ENCODE data around the gene IL1R2. TPM values are rescaled to one million over a fixed set of nuclear protein-coding genes. Genes with fewer than 3 reads are reported as not detected.

IL1R2 gene
- total RNA-seq, 3 donors from 2014 or later: 17.9 to 40.3 (median 39.8) TPM

DNA sequence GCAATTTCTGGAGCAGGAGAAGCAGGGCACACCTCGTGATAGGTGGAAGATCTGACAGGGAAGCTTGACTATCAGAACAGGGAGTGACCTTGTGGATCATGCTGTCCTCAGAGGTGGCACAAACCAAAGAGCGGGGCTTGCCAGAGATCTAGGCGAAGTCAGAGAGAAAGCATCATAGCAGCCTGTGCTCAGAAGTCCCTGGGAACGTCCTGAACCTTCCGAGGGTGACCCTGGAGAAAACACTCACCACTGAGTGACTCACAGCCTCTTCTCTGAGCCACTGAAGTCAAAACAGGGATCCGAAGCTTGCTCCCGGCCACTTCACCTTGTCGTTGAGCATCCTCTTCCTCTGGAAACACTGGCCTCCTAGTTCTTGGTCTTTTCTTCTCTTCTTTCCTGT, 56.7 kb downstream of the IL1R2 start:
- H3K4me1 ChIP-seq (ENCODE audit: low read depth): peaks cover 21% of the 10 kb centered on the region

DNA sequence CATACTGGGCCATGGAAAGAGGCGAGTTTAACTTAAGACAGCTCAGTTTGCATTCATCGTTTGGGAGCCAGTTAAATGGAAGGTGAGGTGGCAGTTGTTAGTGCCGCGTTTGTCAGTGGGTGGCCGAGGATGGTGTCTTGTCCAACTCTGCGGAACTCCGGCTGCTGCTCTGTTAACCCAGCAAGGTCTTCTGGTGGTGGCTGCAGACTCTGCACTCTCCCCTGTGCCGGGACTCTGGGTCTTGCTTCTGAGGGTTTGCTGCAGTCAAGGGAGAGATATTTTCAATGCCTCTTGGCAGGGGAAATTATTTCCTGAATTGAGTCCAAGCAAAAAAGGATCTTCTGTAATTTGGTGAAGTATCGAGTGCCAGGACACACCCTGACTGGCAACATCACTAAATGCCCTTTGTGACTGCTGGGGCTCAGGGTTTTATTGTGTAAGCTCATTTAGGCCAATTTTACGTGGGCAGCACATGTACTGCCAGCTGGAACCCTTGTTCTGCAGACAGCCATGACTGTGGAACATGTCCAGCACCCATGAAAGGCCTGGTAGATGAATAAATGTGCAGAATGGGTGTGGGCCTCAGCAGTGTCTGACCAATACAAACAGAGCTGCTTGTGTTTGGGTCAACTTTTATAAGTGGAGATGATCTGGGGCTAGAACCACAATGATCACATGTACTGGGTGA, 58.1 kb downstream of the IL1R2 start:
- peak in 1 of 3 donors; percentile 51 for DNase-seq
- H3K4me1 ChIP-seq (ENCODE audit: low read depth): peaks cover 21% of the 10 kb centered on the region

More for the DNA sequence above, 56.7 kb downstream of the IL1R2 start:
- no peak for DNase-seq
- Histone ChIP-seq H3K4me3 (no peak overlapping the region), H3K9me3 (no peaks in the 10 kb centered on the region), H3K36me3 (ENCODE audit: low read depth) (no peaks in the 10 kb centered on the region)
- peak; percentile 54 for ATAC-seq
- TF ChIP-seq, protein P1, sequence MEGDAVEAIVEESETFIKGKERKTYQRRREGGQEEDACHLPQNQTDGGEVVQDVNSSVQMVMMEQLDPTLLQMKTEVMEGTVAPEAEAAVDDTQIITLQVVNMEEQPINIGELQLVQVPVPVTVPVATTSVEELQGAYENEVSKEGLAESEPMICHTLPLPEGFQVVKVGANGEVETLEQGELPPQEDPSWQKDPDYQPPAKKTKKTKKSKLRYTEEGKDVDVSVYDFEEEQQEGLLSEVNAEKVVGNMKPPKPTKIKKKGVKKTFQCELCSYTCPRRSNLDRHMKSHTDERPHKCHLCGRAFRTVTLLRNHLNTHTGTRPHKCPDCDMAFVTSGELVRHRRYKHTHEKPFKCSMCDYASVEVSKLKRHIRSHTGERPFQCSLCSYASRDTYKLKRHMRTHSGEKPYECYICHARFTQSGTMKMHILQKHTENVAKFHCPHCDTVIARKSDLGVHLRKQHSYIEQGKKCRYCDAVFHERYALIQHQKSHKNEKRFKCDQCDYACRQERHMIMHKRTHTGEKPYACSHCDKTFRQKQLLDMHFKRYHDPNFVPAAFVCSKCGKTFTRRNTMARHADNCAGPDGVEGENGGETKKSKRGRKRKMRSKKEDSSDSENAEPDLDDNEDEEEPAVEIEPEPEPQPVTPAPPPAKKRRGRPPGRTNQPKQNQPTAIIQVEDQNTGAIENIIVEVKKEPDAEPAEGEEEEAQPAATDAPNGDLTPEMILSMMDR (IDR thresholded peaks at IDR 0.05): no peak
- intact Hi-C loops (cut with DNase I, micrococcal nuclease): no loop called here

DNA sequence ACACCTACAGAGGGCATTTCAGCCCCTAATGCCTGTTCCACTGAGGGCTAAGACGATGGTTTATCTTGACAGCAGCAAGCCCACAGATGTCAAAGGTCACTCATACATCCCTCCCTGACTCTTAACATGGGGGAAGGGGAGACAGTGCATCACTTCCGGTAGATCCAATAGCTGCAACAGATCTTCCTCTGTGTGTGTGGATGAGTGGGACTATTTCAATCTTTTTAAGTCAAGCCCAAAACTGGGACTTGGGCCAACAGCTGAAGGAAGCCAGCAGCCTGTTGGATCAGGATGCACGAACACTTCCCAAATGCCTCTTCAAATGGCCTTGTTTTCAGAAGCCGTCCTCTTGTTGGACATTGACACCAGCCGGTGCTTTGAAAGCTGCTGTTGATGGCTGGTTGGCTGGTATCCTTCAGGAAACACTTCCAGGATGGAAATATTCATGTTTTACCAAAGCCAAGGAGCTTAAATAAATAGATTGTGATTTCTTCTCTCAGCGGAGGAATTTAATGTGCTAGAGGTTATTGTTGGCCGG, 59.2 kb downstream of the IL1R2 start:
- TF ChIP-seq, protein P1 (IDR thresholded peaks at IDR 0.05): no peak
- no peaks in the 10 kb centered on the region for H3K36me3 ChIP-seq (ENCODE audit: low read depth)
- H3K4me1 ChIP-seq (ENCODE audit: low read depth): peaks cover 22% of the 10 kb centered on the region
- ATAC-seq: peak; percentile 11
- H3K9me3 ChIP-seq: no peaks in the 10 kb centered on the region
- no peak overlapping the region for H3K4me3 ChIP-seq
- peak in 2 of 3 donors; percentile 61 to 66 for DNase-seq
- intact Hi-C loops (cut with DNase I, micrococcal nuclease): no loop called here

More for the DNA sequence above, 58.1 kb downstream of the IL1R2 start:
- Histone ChIP-seq H3K9me3 (no peaks in the 10 kb centered on the region), H3K36me3 (ENCODE audit: low read depth) (no peaks in the 10 kb centered on the region), H3K4me3 (no peak overlapping the region)
- TF ChIP-seq, protein P1 (IDR thresholded peaks at IDR 0.05): no peak
- intact Hi-C loops (cut with DNase I, micrococcal nuclease): no loop called here
- peak; percentile 74 for ATAC-seq

DNA sequence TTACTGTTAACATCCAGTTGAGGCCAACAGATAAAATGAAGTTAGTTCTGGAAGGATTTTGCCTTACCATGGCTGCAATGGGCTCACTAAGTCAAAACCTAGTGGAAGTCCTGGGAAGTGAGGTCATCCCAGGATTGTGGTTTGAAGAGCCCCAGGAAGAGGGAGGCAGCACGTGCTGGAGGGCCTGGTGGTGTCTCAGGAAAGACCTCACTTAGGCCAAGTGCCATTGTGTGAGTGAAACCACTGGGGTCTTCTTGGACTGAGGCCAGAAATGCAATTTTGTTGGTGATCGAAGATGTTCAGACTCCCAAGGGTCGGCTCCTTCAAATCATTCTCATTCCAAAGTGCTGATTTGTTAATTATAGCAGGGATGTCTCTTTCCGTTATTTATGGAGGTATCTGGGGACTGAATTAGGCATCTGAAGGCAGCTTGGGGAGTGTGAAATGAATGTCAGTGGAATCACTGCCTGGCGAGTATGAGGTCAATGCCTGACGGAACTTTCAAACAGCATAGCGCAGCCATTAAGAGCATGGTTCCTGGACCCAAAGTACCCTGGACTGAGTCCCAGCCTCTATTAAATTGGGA, 60.0 kb downstream of the IL1R2 start:
- ATAC-seq (no peak), DNase-seq (no peak)
- TF ChIP-seq, protein P1 (IDR thresholded peaks at IDR 0.05): no peak
- intact Hi-C loops (cut with DNase I, micrococcal nuclease): no loop called here
- Histone ChIP-seq H3K9me3 (no peaks in the 10 kb centered on the region), H3K4me1 (ENCODE audit: low read depth) (peaks cover 26% of the 10 kb centered on the region), H3K4me3 (no peak overlapping the region), H3K36me3 (ENCODE audit: low read depth) (no peaks in the 10 kb centered on the region)

DNA sequence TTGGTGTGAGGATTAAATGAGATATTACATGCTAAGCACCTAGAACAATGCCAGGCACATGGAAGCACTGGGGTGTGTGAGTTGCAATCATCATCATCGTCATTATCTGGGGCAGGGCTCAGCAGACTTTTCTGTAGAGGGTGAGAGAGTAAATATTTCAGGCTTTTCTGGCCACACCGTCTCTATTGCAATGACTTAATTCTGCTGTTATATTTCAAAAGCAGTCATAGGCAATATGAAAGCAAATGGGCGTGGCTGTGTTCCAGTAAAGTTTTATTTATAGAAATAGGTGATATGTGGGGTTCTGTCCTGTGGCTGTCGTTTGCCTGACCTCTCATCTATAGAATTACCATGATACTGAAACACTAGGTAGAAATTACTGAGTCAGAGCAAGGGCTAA, 60.6 kb downstream of the IL1R2 start:
- TF ChIP-seq, protein P1 (IDR thresholded peaks at IDR 0.05): no peak
- ATAC-seq (no peak), DNase-seq (no peak)
- Histone ChIP-seq H3K4me3 (no peak overlapping the region), H3K4me1 (ENCODE audit: low read depth) (peaks cover 26% of the 10 kb centered on the region), H3K36me3 (ENCODE audit: low read depth) (no peaks in the 10 kb centered on the region), H3K9me3 (no peaks in the 10 kb centered on the region)
- intact Hi-C loops (cut with DNase I, micrococcal nuclease): no loop called here

Measured in mucosa of descending colon (tissue), 3 donors.